Measurements from ENCODE around the gene PLXNA4.
"Not testable (repeated sequence)": the region's sequence is repeated elsewhere in the genome, so short reads cannot be mapped to it uniquely, and the experiment has no call there.

The PLXNA4 gene

DNA sequence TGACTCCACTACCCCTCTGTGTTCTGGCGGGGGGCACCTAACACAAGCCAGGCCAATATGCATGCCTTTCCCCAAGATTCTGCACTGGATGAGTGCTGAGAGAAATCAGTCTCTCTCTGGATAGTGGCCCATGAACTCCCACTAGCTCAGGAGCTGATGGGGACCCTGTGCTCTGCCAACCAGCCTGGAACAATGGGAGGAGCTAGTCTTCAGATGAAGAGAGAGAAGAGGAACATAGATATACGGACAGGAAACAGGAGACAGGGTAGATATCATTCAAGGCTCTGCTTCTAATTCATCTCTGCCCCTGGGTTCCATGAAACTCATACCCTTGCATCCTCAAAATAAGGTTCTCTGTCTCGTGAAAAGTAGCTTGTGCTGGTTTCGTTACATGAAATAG is 27.9 kb upstream of the PLXNA4 start:
- no peak for TF ChIP-seq CTCF (IDR thresholded peaks at IDR 0.05; ENCODE audit: low read depth, low read length)
- no peak for DNase-seq (ENCODE audit: extremely low read depth, low read depth)

GRCh38 chr7:132603220-132603833 is 27.1 kb upstream of the PLXNA4 start:
- TF ChIP-seq CTCF (IDR thresholded peaks at IDR 0.05; ENCODE audit: low read depth, low read length), result no peak
- no peak for DNase-seq (ENCODE audit: extremely low read depth, low read depth)

- no peak for DNase-seq (ENCODE audit: extremely low read depth, low read depth)
- no peak for TF ChIP-seq CTCF (IDR thresholded peaks at IDR 0.05; ENCODE audit: low read depth, low read length)
Measured at GRCh38 chr7:132601783-132602182, 25.5 kb upstream of the PLXNA4 start.

DNA sequence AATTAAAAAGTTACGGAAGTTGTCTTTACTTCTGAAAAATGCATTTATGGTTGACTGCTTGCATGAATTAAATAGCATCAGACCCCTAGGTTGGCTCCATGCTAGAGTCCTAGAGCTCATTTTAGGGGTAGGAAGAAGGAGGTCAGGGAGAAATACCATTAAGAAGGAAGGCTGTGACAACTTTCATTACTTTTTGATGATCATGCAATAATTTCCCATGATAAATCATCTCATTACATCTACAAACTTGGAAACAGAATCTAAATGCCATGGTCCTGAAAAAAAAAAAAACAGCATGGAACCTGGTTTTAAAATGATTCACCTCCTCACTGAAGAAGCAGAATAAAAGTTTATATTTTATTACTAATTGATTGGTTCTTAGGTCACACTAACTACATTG is 20.3 kb upstream of the PLXNA4 start:
- no peak for TF ChIP-seq CTCF (IDR thresholded peaks at IDR 0.05; ENCODE audit: low read depth, low read length)
- DNase-seq (ENCODE audit: extremely low read depth, low read depth), result no peak

GRCh38 chr7:132594741-132595140 is 18.5 kb upstream of the PLXNA4 start:
- not testable (repeated sequence) for DNase-seq (ENCODE audit: extremely low read depth, low read depth)

DNA sequence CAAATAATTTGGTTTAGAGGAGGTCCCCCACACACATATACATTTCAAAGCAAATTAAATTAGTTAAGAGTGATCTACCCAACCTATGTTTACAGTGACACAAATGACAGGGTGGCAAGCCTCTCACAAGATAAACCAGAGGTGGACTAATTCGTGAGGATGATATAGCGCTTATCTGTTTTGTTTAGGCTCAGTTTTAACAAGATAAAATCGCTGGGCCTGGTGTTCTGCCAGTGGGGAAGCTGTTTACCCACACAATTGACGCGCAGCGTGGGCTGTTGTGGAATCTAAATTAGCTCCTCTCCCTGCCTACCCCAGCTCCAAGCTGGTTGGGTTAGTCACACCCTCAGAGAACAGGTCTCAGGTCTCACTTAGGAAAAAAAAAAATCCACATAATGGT is 16.7 kb upstream of the PLXNA4 start:
- DNase-seq (ENCODE audit: extremely low read depth, low read depth), result no peak

DNA sequence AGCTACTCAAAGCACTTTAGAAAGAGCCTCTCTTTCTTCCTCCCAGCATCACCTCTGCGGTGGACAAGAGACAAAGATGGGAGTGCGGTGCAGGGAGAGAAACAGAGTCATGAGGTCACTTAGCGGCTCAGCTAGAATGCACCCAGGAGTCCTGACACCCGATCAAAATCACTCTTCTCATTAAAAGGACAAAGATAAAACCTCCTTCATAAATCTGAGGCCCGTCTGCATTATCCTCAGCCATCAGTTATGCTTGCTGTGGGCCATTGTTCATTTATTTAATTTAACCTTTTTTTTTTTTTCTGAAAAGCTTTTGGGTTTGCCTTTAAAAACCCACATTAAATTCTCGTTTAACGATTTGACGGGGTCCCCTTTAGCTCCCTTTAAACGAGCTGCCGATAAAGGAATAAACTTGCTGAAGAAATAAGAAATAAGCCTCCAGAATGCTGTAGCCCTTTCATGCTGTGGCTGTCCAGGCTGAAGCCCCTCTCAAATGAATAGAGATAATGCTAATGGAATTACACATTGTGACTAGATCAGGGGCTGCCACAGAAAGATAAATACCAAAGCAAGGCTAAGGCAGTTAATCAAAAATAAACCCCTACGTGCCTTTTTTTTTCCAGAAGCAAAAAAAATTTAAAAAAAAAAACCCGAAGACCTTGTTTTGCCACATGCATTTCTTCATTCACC is 16.1 kb upstream of the PLXNA4 start:
- no peak for TF ChIP-seq CTCF (IDR thresholded peaks at IDR 0.05; ENCODE audit: low read depth, low read length)
- no peak for DNase-seq (ENCODE audit: extremely low read depth, low read depth)

More for the DNA sequence above, 16.7 kb upstream of the PLXNA4 start:
- no peak for TF ChIP-seq CTCF (IDR thresholded peaks at IDR 0.05; ENCODE audit: low read depth, low read length)

DNA sequence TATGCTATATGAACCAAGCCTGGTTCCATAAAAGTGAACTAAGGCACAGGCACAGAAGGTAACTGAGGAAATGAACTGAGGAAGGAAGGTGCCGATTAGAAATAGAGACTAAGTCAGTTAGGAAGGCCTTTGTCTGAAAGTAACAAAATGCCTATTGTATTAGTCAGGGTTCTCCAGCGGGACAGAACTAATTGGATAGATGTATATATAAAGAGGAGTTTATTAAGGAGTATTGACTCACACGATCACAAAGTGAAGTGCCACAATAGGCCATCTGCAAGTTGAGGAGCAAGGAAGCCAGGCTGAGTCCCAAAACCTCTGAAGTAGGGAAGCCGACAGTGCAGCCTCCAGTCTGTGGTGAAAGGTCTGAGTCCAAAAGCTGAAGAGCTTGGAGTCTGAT is 13.9 kb upstream of the PLXNA4 start:
- DNase-seq (ENCODE audit: extremely low read depth, low read depth), result no peak
- no peak for TF ChIP-seq CTCF (IDR thresholded peaks at IDR 0.05; ENCODE audit: low read depth, low read length)
